Measurements from ENCODE around the gene ADGRD2. TPM values are rescaled to one million over a fixed set of nuclear protein-coding genes. Genes with fewer than 3 reads are reported as not detected.

Gene ADGRD2
- total RNA-seq, 1 experiment from 2014 or later: 1.5 TPM

- no peak overlapping the region for H3K23ac ChIP-seq (ENCODE audit: insufficient read length, low read depth, low read length)
- no peaks in the 10 kb centered on the region for H3K27me3 ChIP-seq (ENCODE audit: insufficient read depth, low read length)
- no peak overlapping the region for H2AFZ ChIP-seq (ENCODE audit: low read length)
- H3K4me1 Mint-ChIP-seq: no peaks in the 10 kb centered on the region
- H2BK15ac ChIP-seq (ENCODE audit: low read depth, low read length): no peak overlapping the region
- H3K14ac ChIP-seq (ENCODE audit: insufficient read depth, low read length): no peak overlapping the region
- H3K4ac ChIP-seq (ENCODE audit: low read depth, low read length): no peak overlapping the region
- H3K79me1 ChIP-seq (ENCODE audit: insufficient read depth, low read depth, low read length, poor library complexity, severe bottlenecking): no peaks in the 10 kb centered on the region
- H3K9ac ChIP-seq (ENCODE audit: extremely low read depth, insufficient read length, low read length): no peak overlapping the region
- H2AK5ac ChIP-seq (ENCODE audit: insufficient read length, low read length): no peak overlapping the region
- no peak for DNase-seq
- H2BK5ac ChIP-seq (ENCODE audit: insufficient read length, low read length): no peak overlapping the region
- H3K36me3 Mint-ChIP-seq (ENCODE audit: insufficient read depth in 1 of 3, low read depth in 3 of 3): no peaks in the 10 kb centered on the region
- H3K79me2 ChIP-seq (ENCODE audit: insufficient read depth, low read length): no peaks in the 10 kb centered on the region
- H2BK12ac ChIP-seq (ENCODE audit: insufficient read length, low read depth, low read length): no peak overlapping the region
- no peak overlapping the region for H2BK120ac ChIP-seq (ENCODE audit: low read depth, low read length, poor library complexity, severe bottlenecking)
- no peak overlapping the region for H3K56ac ChIP-seq (ENCODE audit: insufficient read length, low read depth, low read length)
- H3K18ac ChIP-seq (ENCODE audit: insufficient read length, low read depth, low read length): no peak overlapping the region
- peaks cover 42% of the 10 kb centered on the region for H3K27me3 Mint-ChIP-seq (ENCODE audit: low read depth)
- no peak overlapping the region for H4K8ac ChIP-seq (replicated peaks; ENCODE audit: insufficient read length, low read depth, low read length)
- H4K5ac ChIP-seq (ENCODE audit: insufficient read length, low read depth, low read length): no peak overlapping the region
- no peaks in the 10 kb centered on the region for H4K20me1 ChIP-seq (ENCODE audit: control insufficient read depth, insufficient read depth, insufficient read length)
- H2BK20ac ChIP-seq (ENCODE audit: low read depth, low read length, poor library complexity, severe bottlenecking): peak overlapping the region; percentile 60
- no peak overlapping the region for H3T11ph ChIP-seq (ENCODE audit: low read length)
- H3K23me2 ChIP-seq (ENCODE audit: insufficient read length, low read depth, low read length, poor library complexity, severe bottlenecking): no peaks in the 10 kb centered on the region
- H3K4me2 ChIP-seq (ENCODE audit: insufficient read depth, insufficient read length, low read length): no peak overlapping the region
- no peak overlapping the region for H3K4me3 Mint-ChIP-seq
- H3K27ac ChIP-seq (ENCODE audit: insufficient read length, low read depth, low read length): no peak overlapping the region
- no peaks in the 10 kb centered on the region for H3K9me3 ChIP-seq (ENCODE audit: control insufficient read depth, low read depth, low read length)
- H4K91ac ChIP-seq (ENCODE audit: insufficient read length, low read depth, low read length): no peak overlapping the region
- H3K4me1 ChIP-seq (ENCODE audit: insufficient read depth, low read length): no peaks in the 10 kb centered on the region
- H3K27ac Mint-ChIP-seq: no peak overlapping the region
- no peak for TF ChIP-seq CTCF (conservative IDR thresholded peaks at IDR 0.05)
- no CpG with 5 or more reads among the region's 3 CpGs for WGBS (ENCODE audit: extremely low coverage, insufficient read length, low lambda C conversion rate)
- H3K9me3 Mint-ChIP-seq: no peaks in the 10 kb centered on the region
Measured at GRCh38 chr9:124437086-124437485, 13.2 kb upstream of the ADGRD2 start.

Measured in H9 (cell line).